HuH-7 (cell line): ENCODE data around the gene BOLA2B.
"Not testable (repeated sequence)": the region's sequence is repeated elsewhere in the genome, so short reads cannot be mapped to it uniquely, and the experiment has no call there.

Experiments used
- DNase-seq: peaks from one replicate; pipeline ENCODE4 v3.0.0; 2011; ENCODE audit warnings: low spot score

BOLA2B gene

GRCh38 chr16:30184096-30184890 lies 9.2 kb downstream of the BOLA2B start:
- DNase-seq, result no peak

GRCh38 chr16:30183233-30184095 lies 10.0 kb downstream of the BOLA2B start, which contains the start of gene CORO1A:
TSS of gene CORO1A (plus strand) at chr16:30183602. CDS start at chr16:30185210, 1,608 bp downstream.
- peak; percentile 78 for DNase-seq

GRCh38 chr16:30180741-30181140 lies 12.7 kb downstream of the BOLA2B start:
- DNase-seq, result no peak

DNA sequence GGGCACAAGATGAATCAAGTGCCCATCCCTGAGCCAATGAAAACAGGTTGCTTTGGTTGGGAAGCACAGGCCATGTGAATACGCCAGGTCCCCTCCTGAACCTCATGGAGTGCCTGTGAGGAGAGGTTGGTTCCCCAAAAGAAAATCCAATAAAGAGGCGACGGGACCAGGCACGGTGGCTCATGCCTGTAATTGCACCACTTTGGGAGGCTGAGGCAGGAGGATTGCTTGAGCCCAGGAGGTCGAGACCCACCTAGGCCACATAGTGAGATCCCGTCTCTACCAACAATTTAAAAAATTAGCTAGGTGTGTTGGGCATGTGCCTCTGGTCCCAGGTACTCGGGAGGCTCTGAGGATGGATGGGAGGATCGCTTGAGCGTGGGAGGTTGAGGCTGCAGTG lies 13.5 kb downstream of the BOLA2B start:
- DNase-seq, result no peak

DNA sequence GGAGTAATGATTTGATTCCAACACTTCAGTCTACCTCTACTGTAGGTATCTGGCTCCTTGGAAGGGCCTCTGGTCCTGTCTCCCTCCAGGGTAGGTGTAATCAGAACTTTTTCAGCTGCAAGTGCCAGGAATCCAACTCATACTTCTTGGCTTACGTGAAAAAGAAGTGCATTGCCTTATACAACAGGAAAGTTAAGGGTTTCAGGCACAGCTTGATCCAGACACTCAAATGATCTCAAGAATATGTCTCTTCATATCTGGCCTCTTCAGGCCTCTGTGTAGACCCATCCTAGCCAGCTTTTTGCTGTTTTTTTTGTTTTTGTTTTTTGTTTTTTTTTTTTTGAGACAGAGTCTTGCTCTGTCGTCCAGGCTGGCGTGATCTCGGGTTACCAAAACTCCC lies 14.3 kb downstream of the BOLA2B start:
- DNase-seq, result no peak

GRCh38 chr16:30176876-30177275 lies 16.6 kb downstream of the BOLA2B start:
- DNase-seq, result not testable (repeated sequence)

DNA sequence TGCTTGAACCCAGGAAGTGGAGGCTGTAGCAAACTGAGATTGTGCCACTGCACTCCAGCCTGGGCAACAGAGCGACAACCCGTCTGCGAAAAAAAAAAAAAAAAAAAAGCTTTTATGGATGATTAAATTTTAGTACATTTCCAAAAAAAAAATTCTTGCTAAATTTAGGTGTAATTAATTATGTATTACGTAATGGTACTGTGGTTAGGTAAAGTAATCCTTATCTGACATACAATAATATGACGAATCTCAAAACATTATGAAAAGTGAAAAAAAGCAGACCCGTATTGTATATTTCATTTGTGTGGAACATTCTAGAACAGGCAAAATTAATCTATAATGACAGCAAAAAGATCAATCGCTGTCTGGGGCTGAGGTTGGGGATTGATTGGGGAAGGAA lies 20.4 kb downstream of the BOLA2B start:
- no peak for DNase-seq

DNA sequence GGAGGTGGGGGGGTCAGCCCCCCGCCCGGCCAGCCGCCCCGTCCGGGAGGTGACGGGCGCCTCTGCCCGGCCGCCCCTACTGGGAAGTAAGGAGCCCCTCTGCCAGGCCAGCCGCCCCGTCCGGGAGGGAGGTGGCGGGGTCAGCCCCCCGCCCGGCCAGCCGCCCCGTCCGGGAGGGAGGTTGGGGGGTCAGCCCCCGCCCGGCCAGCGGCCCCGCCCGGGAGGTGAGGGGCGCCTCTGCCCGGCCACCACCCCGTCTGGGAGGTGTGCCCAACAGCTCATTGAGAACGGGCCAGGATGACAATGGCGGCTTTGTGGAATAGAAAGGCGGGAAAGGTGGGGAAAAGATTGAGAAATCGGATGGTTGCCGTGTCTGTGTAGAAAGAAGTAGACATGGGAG lies 23.3 kb downstream of the BOLA2B start:
- DNase-seq, result not testable (repeated sequence)

GRCh38 chr16:30169416-30169815 lies 24.1 kb downstream of the BOLA2B start:
- not testable (repeated sequence) for DNase-seq

- not testable (repeated sequence) for DNase-seq
These were observed 24.7 kb downstream of the BOLA2B start for GRCh38 chr16:30168746-30169145.

- DNase-seq, result no peak
These were observed 27.1 kb downstream of the BOLA2B start for GRCh38 chr16:30166202-30166902.

GRCh38 chr16:30163538-30163937 lies 29.9 kb downstream of the BOLA2B start:
- no peak for DNase-seq

DNA sequence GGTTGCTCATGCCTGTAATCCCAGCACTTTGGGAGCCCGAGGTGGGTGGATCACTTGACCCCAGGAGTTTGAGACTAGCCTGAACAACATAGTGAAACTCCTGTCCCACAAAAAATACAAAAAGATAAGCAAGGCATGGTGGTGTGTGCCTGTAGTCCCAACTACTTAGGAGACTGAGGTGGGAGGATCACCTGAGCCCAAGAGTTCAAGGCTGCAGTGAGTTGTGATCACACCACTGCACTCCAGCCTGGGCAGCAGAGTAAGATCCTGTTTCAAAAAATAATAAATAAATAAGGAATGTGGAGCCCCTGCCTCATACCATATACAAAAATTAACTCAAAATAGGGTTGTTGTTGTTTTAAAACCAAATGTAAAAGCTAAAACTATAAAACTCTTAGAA lies 36.3 kb downstream of the BOLA2B start:
- DNase-seq, result no peak

DNA sequence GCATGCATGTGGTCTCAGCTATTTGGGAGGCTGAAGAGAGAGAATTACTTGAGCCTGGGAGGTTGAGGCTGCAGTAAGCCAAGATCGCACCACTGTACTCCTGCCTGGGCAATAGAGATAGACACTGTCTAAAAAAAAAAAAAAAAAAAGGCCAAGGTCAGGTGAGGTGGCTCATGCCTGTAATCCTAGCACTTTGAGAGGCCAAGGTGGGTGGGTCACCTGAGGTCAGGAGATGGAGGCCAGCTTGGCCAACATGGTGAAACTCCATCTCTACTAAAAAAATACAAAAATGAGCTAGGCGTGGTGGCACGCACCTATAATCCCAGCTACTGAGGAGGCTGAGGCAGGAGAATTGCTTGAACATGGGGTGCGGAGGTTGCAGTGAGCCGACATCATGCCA lies 38.3 kb downstream of the BOLA2B start:
- no peak for DNase-seq

- DNase-seq, result no peak
These were observed 40.9 kb downstream of the BOLA2B start for GRCh38 chr16:30152517-30152916.

GRCh38 chr16:30151091-30151490 lies 42.4 kb downstream of the BOLA2B start:
- no peak for DNase-seq

GRCh38 chr16:30149250-30149930 lies 44.1 kb downstream of the BOLA2B start:
- no peak for DNase-seq

- no peak for DNase-seq
These were observed 45.5 kb downstream of the BOLA2B start for GRCh38 chr16:30147843-30148510.

- no peak for DNase-seq
These were observed 47.8 kb downstream of the BOLA2B start for GRCh38 chr16:30145657-30146056.

DNA sequence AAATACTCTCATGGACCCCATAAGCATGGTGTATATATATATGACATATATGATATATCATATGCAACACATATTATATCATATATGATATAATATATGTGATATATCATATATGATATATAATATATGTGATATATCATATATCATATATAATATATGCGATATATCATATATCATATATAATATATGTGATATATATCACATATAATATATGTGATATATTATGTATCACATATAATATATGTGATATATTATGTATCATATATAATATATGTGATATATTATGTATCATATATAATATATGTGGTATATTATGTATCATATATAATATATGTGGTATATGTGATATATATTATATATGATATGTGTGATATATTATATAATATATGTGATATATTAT lies 48.5 kb downstream of the BOLA2B start:
- DNase-seq, result no peak

- DNase-seq, result no peak
These were observed 49.4 kb downstream of the BOLA2B start for GRCh38 chr16:30144017-30144416.
